Activated naive CD4-positive, alpha-beta T cell treated with Interleukin-2 at 50 U/mL for 16 hours (primary cell): ENCODE measurements around the gene TCEA2.
A peak's percentile ranks its signal among the peaks of the same experiment; 100 is the strongest.

Source experiments
- DNase-seq: peaks from one replicate; pipeline ENCODE4 v3.0.0-alpha.2; 2020

Gene TCEA2

DNA sequence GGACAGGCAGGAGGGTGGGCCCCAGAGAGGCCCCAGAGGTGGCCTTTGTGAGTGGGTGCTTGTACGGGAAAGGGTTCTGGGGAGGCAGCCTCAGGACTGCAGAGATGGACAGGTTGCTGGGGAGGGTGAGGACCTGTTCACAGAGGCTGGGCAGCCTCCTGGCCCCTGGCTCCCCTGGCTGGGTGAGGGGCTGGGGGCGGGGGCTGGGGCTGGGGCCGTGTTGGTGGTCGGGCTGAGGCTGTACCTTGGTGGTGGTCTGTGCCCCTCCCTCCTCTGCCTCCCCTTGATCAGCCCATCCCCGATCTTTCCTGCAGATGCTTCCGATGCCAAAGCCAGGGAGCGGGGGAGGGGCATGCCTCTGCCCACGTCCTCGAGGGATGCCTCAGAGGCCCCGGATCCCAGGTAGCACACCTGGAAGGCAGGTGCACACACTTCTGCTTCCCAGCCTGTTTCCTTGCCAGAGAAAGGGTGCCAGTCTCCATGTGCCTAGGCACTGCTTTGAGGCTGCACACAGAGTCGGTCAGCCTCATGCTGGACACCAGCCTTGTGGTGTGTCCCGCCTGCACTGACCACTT is 4.8 kb downstream of the TCEA2 start:
- no peak for DNase-seq

DNA sequence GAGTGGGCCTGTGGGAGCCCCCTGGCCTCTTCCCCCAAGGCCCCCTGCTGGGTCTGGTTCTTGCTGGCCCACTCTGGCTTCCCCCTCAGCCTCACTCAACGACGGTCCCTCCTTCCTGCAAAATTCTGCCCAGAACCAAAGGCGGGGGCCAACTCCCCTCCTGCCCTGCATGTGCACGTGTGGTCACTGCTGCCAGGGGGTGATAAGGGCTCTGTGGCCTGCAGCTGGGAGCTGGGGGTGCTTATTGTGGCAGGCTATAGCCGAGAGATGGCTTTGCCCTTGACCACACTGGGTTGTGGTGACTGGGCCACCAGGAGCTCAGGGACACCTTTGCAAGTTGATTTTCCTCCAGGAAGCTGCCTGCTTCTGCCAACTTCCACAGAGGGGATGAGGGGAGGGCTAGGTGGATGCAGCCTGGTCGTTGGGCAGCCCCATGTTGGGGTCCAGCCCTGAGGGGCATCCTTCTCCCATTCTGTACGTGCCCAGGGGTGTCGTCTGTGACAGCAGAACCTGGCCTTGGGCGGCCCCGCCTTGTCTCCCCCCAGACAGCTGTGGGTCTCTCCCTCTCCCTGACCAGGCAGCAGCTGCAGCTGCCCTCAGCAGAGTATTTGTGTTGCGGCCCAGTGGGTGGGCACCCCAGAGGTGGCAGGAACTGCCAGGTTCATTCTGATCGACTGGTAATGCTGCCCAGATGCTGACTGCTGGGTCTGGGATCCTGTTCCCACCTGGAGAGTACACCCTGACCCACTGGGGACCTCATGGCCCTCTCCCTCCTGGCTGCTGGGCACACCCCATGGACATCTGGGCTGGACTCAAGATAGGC is 5.6 kb downstream of the TCEA2 start:
- DNase-seq: no peak

- no peak for DNase-seq
Measured at GRCh38 chr20:64069209-64069613, 6.2 kb downstream of the TCEA2 start.

- DNase-seq: peak; percentile 29
Measured at GRCh38 chr20:64069614-64070243, 6.7 kb downstream of the TCEA2 start.

GRCh38 chr20:64070244-64070993 is 7.4 kb downstream of the TCEA2 start:
- DNase-seq: no peak

DNA sequence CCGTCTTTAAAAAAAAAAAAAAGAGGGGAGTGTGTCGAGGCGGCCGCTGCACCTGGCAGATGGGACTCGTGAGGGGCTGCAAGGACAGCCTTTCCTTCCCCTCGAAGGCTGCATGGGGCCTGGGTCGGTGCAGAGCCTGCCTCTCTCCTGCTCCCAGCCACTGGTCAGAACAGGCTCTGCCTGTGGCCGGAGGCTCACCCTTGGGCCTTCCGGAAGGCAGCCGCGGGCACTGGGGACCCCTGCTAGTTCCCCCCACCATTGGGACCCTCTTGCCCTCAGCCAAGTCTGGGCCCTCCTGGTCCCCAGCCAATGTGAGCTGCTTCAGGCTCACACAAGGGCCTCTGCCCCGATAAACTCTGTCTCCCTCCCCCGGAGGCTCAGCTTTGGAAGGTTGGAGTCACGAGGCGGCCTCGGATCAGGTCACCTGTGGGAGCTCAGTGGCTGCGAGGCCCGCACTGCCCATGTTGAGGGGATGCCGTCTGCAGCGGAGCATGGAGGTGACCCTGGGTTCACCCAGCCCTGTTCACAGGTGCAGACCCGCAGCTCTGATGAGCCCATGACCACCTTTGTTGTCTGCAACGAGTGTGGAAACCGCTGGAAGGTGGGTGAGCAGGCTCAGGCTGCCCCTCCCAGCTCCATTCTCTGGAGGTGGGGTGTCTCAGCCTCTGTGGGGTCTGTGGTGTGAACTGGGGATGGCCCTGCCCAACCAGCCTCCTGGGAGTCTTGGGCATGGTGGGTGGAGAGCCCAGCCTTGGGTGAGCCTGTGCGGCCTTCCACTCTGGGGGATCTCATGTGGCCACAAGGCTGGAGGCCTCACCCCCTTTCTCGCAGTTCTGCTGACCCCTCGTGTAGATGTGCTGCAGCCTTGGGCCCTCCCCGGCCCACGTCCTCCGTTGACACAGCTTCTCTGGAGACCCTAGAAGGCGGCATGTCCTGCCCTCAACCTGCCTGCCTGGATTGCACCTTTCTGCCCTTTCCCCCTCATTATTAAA is 8.6 kb downstream of the TCEA2 start:
- DNase-seq: no peak

- DNase-seq: no peak
Measured at GRCh38 chr20:64072498-64073063, 9.6 kb downstream of the TCEA2 start.

GRCh38 chr20:64073476-64074183 is 10.6 kb downstream of the TCEA2 start:
- no peak for DNase-seq

GRCh38 chr20:64074184-64074789 is 11.3 kb downstream of the TCEA2 start:
- DNase-seq: no peak

DNA sequence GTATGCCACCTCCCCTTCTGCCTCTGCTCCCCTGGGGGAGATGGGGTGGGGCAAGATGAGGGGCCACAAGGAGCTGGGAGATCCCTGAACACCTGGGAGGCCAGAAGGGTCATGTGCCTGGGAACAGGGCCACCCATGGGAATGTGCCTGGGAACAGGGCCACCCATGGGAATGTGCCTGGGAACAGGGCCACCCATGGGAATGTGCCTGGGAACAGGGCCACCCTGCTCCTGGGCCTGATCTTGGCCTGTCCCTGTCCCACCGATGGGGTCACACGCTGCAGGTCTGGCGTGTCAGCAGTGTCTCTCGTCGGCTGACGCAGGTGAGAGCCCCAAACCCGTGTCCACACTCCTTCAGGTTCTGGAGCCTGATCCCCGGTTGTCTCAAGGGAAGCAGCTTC is 12.0 kb downstream of the TCEA2 start:
- no peak for DNase-seq

DNA sequence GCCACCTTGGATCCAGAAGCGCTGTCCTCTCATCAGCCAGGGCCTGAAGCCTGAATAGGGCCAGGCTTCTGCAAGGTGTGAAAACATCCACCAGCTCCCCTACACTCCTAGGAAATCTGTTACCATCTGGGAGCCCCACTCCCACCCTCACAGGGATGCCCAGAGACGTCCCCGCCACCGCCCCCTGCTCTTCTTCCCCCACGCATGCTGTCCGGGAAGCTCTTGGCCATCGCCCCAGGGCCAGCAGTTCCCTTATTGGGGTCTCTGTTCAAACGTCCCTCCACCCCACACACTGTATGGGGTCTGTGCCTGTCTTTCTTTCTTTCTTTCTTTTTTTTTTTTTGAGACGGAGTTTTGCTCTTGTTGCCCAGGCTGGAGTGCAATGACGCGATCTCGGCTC is 12.6 kb downstream of the TCEA2 start:
- DNase-seq: no peak

GRCh38 chr20:64076061-64076997 is 13.3 kb downstream of the TCEA2 start:
- no peak for DNase-seq

DNA sequence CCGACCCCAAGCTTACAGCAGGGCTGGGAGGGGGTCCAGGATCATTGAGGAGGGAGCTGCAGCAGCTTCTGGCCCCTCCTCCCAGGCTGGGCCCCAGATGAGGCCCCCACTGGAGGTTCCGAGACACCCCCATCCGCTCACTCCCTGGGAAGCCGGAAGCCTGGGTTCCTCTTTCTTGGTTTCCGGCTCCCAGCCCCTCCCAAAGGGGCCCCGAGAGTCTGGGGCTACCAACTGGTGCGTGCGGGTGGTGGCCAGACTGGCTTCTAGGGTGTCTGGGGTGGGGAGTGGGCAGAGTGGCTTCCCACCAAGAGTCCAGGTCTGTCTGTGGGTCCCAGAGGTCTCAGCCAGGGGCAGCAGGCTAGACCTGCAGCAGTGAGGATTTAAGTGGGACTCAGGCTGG is 14.1 kb downstream of the TCEA2 start:
- peak; percentile 32 for DNase-seq

DNA sequence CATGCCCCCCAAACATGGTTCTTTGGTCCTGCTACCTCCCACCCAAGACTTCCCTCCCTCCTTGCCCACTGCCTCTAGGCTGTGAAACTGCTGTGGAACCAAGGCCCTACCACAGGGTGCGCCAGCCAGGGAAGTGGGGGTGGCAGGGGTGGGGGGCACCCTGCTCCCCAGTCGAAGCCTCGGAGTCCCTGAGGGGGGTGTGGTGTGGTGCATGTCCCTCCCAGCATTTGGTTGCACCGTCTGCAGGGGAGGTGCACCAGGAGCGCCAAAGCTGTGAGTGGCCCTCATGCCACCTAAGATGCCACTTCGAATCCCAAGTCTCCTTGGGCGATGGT is 14.5 kb downstream of the TCEA2 start:
- DNase-seq: no peak

DNA sequence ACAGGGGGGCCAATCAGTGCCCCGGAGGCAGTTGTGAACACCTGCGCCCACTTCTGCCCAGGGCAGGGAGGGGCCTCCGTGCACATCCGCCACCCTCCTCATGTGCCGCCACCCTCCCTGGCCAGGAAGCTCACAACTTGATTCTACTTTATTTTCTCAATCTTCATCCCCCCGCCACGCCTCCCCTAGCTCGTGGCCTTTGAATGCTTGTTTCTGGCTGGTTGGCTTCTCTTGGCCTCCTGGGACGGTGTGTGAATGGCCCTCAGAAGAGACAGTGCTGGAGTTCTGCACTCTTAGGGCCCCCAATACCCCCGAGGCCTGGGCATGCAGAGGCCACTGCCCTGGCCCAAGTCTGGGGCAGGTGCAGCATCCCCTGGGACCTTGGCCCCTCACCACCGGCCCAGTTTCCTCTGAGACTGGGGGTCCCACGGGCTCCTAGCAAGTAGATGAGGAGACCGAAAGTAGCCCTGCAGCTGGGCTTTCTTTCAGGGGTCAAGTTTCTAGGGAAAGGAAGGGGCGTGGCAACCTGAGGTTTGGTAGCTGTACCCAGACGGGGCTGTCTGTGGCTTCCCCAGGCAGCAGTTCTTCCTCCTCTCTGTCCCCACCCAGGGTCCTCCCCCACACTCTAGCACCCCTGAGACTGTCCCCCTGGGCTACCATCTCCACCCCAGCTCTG is 15.0 kb downstream of the TCEA2 start:
- peak; percentile 56 for DNase-seq

GRCh38 chr20:64078934-64079272 is 15.9 kb downstream of the TCEA2 start:
- DNase-seq: no peak

DNA sequence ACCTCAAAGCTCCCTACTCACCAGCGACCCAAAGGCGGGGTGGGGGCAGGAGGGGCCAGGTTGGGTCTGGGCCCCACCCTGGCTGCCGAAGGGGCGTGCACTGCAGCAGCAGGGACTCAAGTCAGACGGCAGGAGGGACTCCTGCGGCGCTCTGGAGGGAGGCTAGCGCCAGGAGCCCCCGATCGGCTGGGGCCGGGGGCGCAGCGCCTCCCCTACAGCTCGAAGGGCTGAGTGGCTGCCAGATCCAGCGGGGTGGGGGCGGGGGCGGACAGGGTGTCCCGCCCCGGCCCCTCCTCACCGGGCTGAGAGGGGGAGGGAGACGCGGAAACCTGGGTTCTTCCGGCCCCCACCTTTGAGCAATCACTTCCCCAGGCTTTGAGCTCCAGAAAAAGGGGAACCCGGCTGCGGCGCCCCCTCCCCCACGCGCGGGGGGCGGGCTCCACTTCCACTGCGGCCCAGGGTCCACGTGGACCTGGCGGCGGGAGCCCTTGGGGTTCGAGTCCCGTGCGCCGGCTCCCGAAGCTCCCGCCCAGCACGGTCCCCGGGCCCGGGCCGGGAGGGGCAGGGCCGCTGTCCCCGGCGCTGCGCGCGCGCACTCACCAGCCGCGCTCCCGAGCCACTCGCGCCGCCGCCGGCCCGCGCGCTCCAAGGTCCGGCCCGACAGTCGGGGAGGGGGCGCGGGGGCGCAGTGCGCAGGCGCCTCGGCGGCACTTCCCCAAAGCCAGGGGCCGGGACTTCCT is 16.4 kb downstream of the TCEA2 start, which contains the start of gene RGS19:
TSS of gene RGS19 (minus strand) at position 246 of the 740 bp plus-strand sequence. CDS start 2,632 bp downstream, outside the sequence.
- DNase-seq: peak; percentile 66
